K562 (cell line): Measurements from ENCODE around the gene HEY2. TPM values are rescaled to one million over a fixed set of nuclear protein-coding genes. Genes with fewer than 3 reads are reported as not detected.

Experiments used
- ATAC-seq: fragments of 200-7000 bp; cut with Tn5 transposase; 3 replicates; pipeline ENCODE4 v1.9.1; 2020; ENCODE audit warnings: moderate library complexity
- BruUV-seq: library from RNA; stranded (reverse); fragments of 400-500 nt; replicated peaks from 2 replicates; lab custom pipeline; 2021; lab: Mats Ljungman, UMichigan
- CTCF ChIA-PET: fragments of 300-600 bp; formaldehyde crosslinking; extraction: SDS; loops from one replicate; lab custom pipeline; 2021; ENCODE audit warnings: low intra/inter-chr PET ratio; lab: Yijun Ruan, JAX
- POLR2A ChIA-PET: fragments of 300-600, 350-650 bp; sonication (Branson Sonifier 250); formaldehyde crosslinking; extraction: SDS; loops from one replicate; lab custom pipeline; 2021; ENCODE audit warnings: antibody characterized with exemption, inconsistent platforms; lab: Yijun Ruan, JAX
- DNase-seq, 4 experiments: peaks; one replicate each; pipeline versions ENCODE4 v3.0.0 to v3.0.0-alpha.2; 2011 to 2018; ENCODE audit warnings: low spot score in 3 of 4, mixed read lengths in 3 of 4; ENCODE audit errors: extremely low read depth in 1 of 4
- FAIRE-seq: peaks from 2 replicates; lab custom pipeline; 2011; peaks lifted over from hg19 to GRCh38; lab: Jason Lieb, UNC
- H2AFZ ChIP-seq: 2 replicates; pipeline ENCODE4 v1.6.0; 2011; ENCODE audit warnings: low read depth, low read length, control low read depth, inconsistent platforms
- H3K27ac ChIP-seq: fragments of 200-600 bp; 3 replicates; pipeline ENCODE4 v1.8.0; 2011; ENCODE audit warnings: low read depth, mild to moderate bottlenecking, control low read depth, inconsistent platforms, low read length, moderate library complexity, mixed read lengths; ENCODE audit errors: extremely low read depth
- H3K27me3 ChIP-seq, 2 experiments: fragments of 300-600 bp in 1 of 2; 2 replicates in 1 of 2; 3 replicates in 1 of 2; pipeline versions ENCODE4 v1.6.0 to v1.8.0; 2011; ENCODE audit warnings: inconsistent platforms in 2 of 2, low read length in 2 of 2, mild to moderate bottlenecking in 1 of 2, mixed read lengths in 1 of 2, moderate library complexity in 1 of 2; ENCODE audit not compliant: control insufficient read depth in 2 of 2, insufficient read depth in 2 of 2
- H3K36me3 ChIP-seq: fragments of 300-600 bp; 3 replicates; pipeline ENCODE4 v1.8.0; 2011; ENCODE audit warnings: mild to moderate bottlenecking, low read length, inconsistent platforms; ENCODE audit not compliant: control insufficient read depth, insufficient read depth
- H3K4me1 ChIP-seq, 2 experiments: fragments of 200-600 bp in 1 of 2; replicated peaks in 1 of 2; 2 replicates in 1 of 2; 3 replicates in 1 of 2; pipeline versions ENCODE4 v1.5.1 to v1.8.0; 2011; ENCODE audit warnings: inconsistent platforms in 2 of 2, low read length in 2 of 2, mild to moderate bottlenecking in 1 of 2, mixed read lengths in 1 of 2, moderate library complexity in 1 of 2; ENCODE audit not compliant: control insufficient read depth in 2 of 2, insufficient read depth in 2 of 2
- H3K4me2 ChIP-seq: 2 replicates; pipeline ENCODE4 v1.6.1; 2011; ENCODE audit warnings: low read length, control low read depth, inconsistent platforms, mixed read lengths; ENCODE audit not compliant: insufficient read depth
- H3K4me3 ChIP-seq: fragments of 200-600 bp; sonication (generic), shearing (Covaris generic); 2 replicates; pipeline ENCODE4 v1.5.1; 2016; ENCODE audit warnings: control low read depth, inconsistent platforms
- H3K79me2 ChIP-seq: fragments of 200-600 bp; 3 replicates; pipeline ENCODE4 v1.8.0; 2011; ENCODE audit warnings: low read length, inconsistent platforms; ENCODE audit not compliant: control insufficient read depth, insufficient read depth
- H3K9ac ChIP-seq, 2 experiments: 2 replicates each; pipeline versions ENCODE4 v1.6.0 to v1.6.1; 2011; ENCODE audit warnings: low read depth in 2 of 2, low read length in 2 of 2, control low read depth in 1 of 2, inconsistent platforms in 1 of 2, mild to moderate bottlenecking in 1 of 2, mixed read lengths in 1 of 2; ENCODE audit not compliant: insufficient read depth in 1 of 2
- H3K9me1 ChIP-seq: one replicate; pipeline ENCODE4 v1.6.0; 2011; ENCODE audit warnings: inconsistent platforms, mild to moderate bottlenecking, low read length, moderate library complexity; ENCODE audit not compliant: control insufficient read depth, insufficient read depth
- H3K9me3 ChIP-seq: replicated peaks from 2 replicates; pipeline ENCODE4 v1.5.1; 2011; ENCODE audit warnings: low read depth, low read length, inconsistent platforms; ENCODE audit not compliant: control insufficient read depth, insufficient read depth
- H4K20me1 ChIP-seq: replicated peaks from 2 replicates; pipeline ENCODE4 v1.6.1; 2011; ENCODE audit warnings: low read length, inconsistent platforms, mixed read lengths; ENCODE audit not compliant: control insufficient read depth, insufficient read depth
- ATF7 ChIP-seq: fragments of 450-650 bp; IDR thresholded peaks from 2 replicates; pipeline ENCODE4 v1.7.1; 2014; ENCODE audit warnings: mild to moderate bottlenecking, moderate library complexity
- BRF1 ChIP-seq: IDR thresholded peaks from 3 replicates; pipeline ENCODE4 v1.6.1; 2011; ENCODE audit warnings: borderline replicate concordance, mild to moderate bottlenecking; ENCODE audit not compliant: insufficient read length; ENCODE audit errors: extremely low read depth
- ETS1 ChIP-seq: conservative IDR thresholded peaks from 2 replicates; pipeline ENCODE4 v1.6.1; 2011; ENCODE audit warnings: low read depth, mild to moderate bottlenecking, low read length; ENCODE audit not compliant: control insufficient read depth
- FOSL1 ChIP-seq: fragments of 200-800 bp; sonication (Bioruptor generic); conservative IDR thresholded peaks from 2 replicates; pipeline ENCODE4 v1.6.1; 2016; ENCODE audit warnings: missing genetic modification characterization, missing compliant biosample characterization
- IRF9 ChIP-seq: fragments of 450-650 bp; IDR thresholded peaks from 2 replicates; pipeline ENCODE4 v1.6.1; 2016; ENCODE audit warnings: missing biosample characterization, missing genetic modification characterization
- PRPF4 ChIP-seq: fragments of 200-400 bp; formaldehyde crosslinking; IDR thresholded peaks from one replicate; pipeline ENCODE4 v1.6.1; 2017; ENCODE audit warnings: low read length, low read depth, mild to moderate bottlenecking; ENCODE audit not compliant: insufficient read depth, poor library complexity, severe bottlenecking
- SIN3B ChIP-seq: fragments of 450-650 bp; IDR thresholded peaks from 2 replicates; pipeline ENCODE4 v1.6.1; 2017; ENCODE audit warnings: low read depth, mild to moderate bottlenecking, moderate library complexity
- TAF1 ChIP-seq: IDR thresholded peaks from 2 replicates; pipeline ENCODE4 v1.6.1; 2011; ENCODE audit warnings: mild to moderate bottlenecking, low read length, moderate library complexity; ENCODE audit not compliant: insufficient read depth, control insufficient read depth, severe bottlenecking; ENCODE audit errors: extremely low read depth
- TCF7 ChIP-seq: sonication (generic); IDR thresholded peaks from 2 replicates; pipeline ENCODE4 v1.6.1; 2016; ENCODE audit warnings: antibody characterized with exemption, borderline replicate concordance
- XRCC5 ChIP-seq: fragments of 200-400 bp; formaldehyde crosslinking; IDR thresholded peaks from 2 replicates; pipeline ENCODE4 v1.6.1; 2017; ENCODE audit warnings: low read depth, mild to moderate bottlenecking, low read length
- ZBTB2 ChIP-seq: fragments of 450-650 bp; IDR thresholded peaks from 2 replicates; pipeline ENCODE4 v1.6.1; 2016; ENCODE audit warnings: antibody characterized with exemption
- ZNF3 ChIP-seq: fragments of 250-450 bp; sonication (Bioruptor Pico); IDR thresholded peaks from 2 replicates; pipeline ENCODE4 v1.5.0; 2021; ENCODE audit warnings: mild to moderate bottlenecking, moderate library complexity
- WGBS: fragments of 100-300 bp; shearing (Covaris generic); methylation state at CpG from one replicate; pipeline ENCODE4 v1.1.6; 2016; ENCODE audit warnings: low coverage, mixed read lengths; ENCODE audit not compliant: insufficient coverage; ENCODE audit errors: missing lambda C conversion rate; 5-methylcytosine and 5-hydroxymethylcytosine counted together
- in situ Hi-C: fragments of 300-500 bp; cut with MboI; formaldehyde crosslinking; loops from 4 replicates; pipeline ENCODE4 v1.15.0; 2018; ENCODE audit warnings: inconsistent platforms, mixed read lengths
- intact Hi-C: fragments of 100-400 bp; cut with micrococcal nuclease; formaldehyde crosslinking; loops from 2 replicates; pipeline ENCODE4 v1.14.2; 2022
- polyA plus RNA-seq, 8 experiments: library from polyadenylated mRNA; depleted of rRNA in 4 of 8; stranded (reverse) in 5 of 8; unstranded in 3 of 8; fragments of >200 nt; fragmentation: Nextera tagmentation in 2 of 8; fragmentation: Illumina TruSeq in 1 of 8; extraction: Ambion mirVana in 2 of 8; extraction: Trizol in 1 of 8; gene quantifications; 2 replicates each; pipeline versions ENCODE4 v1.2.1 to v1.2.3, GENCODE V29; 2011 to 2014; ENCODE audit warnings: inconsistent platforms in 1 of 8, missing spikeins in 1 of 8
- total RNA-seq, 7 experiments: library from RNA; depleted of rRNA in 6 of 7; stranded (reverse); fragments of >200 nt in 6 of 7; fragmentation: Illumina TruSeq in 2 of 7; extraction: Trizol in 2 of 7; gene quantifications; 2 replicates each; pipeline versions ENCODE4 v1.2.1 to v1.2.3, GENCODE V29; 2011 to 2021; ENCODE audit warnings: low replicate concordance in 1 of 7
- TF ChIP-seq, protein P1 (sequence below): sonication (generic); formaldehyde crosslinking; IDR thresholded peaks from 2 replicates; pipeline ENCODE4 v1.8.0; 2023; ENCODE audit warnings: mild to moderate bottlenecking, missing genetic modification reagents

The HEY2 gene
- total and polyA plus RNA-seq, 9 of the 15 experiments (the other 6 are each of a cell fraction or from before 2014, with no cell fraction given): 0.03 to 0.07 (median 0.06) TPM; not detected in 5

GRCh38 chr6:125714441-125715090 is 34.9 kb upstream of the HEY2 start:
- H3K79me2 ChIP-seq: no peaks in the 10 kb centered on the region
- no peak overlapping the region for H3K9ac ChIP-seq
- ChIA-PET POLR2A (interaction anchor here (0.6 to 1.3 kb wide), 2 partner anchors 10 to 34 kb away, joined by 3 to 4 read pairs; no protein-coding TSS in a partner anchor), CTCF (no interaction called here)
- H3K36me3 ChIP-seq: no peaks in the 10 kb centered on the region
- H4K20me1 ChIP-seq: no peaks in the 10 kb centered on the region
- H3K9me3 ChIP-seq: no peaks in the 10 kb centered on the region
- ATAC-seq (no peak), FAIRE-seq (no peak), DNase-seq (no peak)
- no peaks in the 10 kb centered on the region for H3K9me1 ChIP-seq
- WGBS: 5% methylated on average over 2 of the region's 2 CpGs
- no peak overlapping the region for H3K27ac ChIP-seq
- BruUV-seq: no TSS peak
- in situ Hi-C loops: no loop called here
- no peak overlapping the region for H3K4me3 ChIP-seq
- H3K27me3 ChIP-seq: no peaks in the 10 kb centered on the region
- no peak overlapping the region for H2AFZ ChIP-seq
- no peaks in the 10 kb centered on the region; a peak in 1 of 5 replicates for H3K4me1 ChIP-seq
- intact Hi-C loops: no loop called here
- no peak overlapping the region for H3K4me2 ChIP-seq
- TF ChIP-seq XRCC5 (no peak), PRPF4 (no peak), ZNF3 (CRISPR knock-in tag) (no peak), TCF7 (no peak), SIN3B (no peak), FOSL1 (tag) (no peak), ZBTB2 (no peak), ATF7 (no peak), IRF9 (no peak), ETS1 (no peak), BRF1 (no peak), TAF1 (no peak)
- TF ChIP-seq, protein P1, sequence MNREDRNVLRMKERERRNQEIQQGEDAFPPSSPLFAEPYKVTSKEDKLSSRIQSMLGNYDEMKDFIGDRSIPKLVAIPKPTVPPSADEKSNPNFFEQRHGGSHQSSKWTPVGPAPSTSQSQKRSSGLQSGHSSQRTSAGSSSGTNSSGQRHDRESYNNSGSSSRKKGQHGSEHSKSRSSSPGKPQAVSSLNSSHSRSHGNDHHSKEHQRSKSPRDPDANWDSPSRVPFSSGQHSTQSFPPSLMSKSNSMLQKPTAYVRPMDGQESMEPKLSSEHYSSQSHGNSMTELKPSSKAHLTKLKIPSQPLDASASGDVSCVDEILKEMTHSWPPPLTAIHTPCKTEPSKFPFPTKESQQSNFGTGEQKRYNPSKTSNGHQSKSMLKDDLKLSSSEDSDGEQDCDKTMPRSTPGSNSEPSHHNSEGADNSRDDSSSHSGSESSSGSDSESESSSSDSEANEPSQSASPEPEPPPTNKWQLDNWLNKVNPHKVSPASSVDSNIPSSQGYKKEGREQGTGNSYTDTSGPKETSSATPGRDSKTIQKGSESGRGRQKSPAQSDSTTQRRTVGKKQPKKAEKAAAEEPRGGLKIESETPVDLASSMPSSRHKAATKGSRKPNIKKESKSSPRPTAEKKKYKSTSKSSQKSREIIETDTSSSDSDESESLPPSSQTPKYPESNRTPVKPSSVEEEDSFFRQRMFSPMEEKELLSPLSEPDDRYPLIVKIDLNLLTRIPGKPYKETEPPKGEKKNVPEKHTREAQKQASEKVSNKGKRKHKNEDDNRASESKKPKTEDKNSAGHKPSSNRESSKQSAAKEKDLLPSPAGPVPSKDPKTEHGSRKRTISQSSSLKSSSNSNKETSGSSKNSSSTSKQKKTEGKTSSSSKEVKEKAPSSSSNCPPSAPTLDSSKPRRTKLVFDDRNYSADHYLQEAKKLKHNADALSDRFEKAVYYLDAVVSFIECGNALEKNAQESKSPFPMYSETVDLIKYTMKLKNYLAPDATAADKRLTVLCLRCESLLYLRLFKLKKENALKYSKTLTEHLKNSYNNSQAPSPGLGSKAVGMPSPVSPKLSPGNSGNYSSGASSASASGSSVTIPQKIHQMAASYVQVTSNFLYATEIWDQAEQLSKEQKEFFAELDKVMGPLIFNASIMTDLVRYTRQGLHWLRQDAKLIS (CRISPR knock-in tag): no peak
